ENCODE data around the gene DOK6. TPM values are rescaled to one million over a fixed set of nuclear protein-coding genes. Genes with fewer than 3 reads are reported as not detected.

Gene DOK6
- total RNA-seq, 1 experiment from 2014 or later, result not detected

DNA sequence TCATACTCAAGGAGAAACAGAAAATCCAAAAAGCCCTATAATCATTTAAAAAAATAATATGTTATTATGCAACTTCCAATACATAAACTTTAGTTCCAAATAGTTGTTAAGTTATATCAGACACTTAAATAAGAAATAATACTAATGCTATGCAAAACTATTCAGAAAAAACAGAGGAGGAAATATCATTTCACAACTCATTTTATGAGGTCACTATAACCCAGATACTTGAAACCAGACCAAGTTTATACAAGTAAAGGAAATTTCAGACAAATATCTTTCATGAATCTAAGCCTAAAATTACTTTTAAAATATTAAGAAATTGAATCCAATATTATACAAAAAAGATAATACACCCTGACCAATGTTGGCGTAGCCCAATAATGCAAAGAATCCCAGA is 286.2 kb downstream of the DOK6 start:
- DNase-seq (ENCODE audit: low read depth), result no peak

DNA sequence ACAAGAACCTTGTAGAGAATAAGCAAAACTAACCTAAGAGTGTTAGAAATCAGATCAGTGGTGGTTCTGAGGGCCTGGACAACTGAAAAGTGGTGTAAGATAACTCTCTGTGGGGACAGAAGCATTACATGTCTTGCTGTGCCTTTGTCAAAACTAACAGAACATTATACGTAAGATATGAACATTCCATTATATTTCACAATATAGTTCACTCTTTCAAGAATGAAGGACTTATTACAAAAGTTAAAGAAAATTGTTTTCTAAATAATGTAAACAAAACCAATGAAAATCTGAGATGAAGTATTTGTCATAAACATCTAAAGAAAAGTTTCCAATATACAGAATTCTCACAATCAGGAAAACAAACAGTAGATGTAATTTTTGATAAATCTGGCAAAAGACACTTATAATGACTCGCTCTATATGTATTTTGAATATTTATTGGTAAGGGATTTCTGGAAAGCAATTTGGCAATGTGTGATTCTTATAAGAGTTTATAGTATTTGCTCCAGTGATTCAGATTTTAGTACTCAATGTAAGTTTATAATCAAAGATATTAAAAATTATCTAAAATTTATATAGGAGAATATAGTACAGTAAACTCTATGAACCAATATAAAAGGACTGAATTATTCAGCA is 288.6 kb downstream of the DOK6 start:
- no peak for DNase-seq (ENCODE audit: low read depth)

DNA sequence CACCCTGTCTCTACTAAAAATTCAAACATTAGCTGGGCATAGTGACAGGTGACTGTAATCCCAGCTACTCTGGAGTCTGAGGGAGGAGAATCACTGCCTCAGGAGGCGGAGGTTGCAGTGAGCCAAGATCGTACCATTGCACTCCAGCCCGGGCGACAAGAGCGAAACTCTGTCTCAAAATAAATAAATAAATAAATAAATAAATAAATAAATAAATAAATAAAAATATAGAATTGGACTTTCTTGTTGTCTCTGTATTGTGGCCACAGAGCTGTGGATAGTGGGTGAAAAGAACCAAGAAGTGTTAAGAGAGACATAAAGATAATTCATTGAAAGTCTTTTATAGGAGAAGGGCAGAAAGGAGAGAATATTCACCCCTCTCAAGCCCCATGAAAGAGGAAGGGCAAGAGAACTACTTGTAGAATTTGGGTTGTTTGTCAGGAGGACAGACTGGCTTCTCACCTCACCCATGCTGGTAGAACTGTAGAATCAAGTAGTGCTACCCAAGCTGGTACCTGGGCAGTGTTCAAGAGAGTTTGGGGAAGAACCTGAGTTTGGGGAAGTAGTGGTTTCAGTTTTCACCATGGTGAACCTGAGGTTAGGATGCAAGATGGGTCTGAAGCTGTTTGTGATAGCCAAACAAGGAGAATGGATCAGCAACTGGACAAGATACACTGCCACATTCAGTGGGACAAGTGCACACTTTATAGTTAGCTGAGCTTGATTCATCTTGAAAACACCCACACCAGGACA is 290.5 kb downstream of the DOK6 start:
- no peak for DNase-seq (ENCODE audit: low read depth)

DNA sequence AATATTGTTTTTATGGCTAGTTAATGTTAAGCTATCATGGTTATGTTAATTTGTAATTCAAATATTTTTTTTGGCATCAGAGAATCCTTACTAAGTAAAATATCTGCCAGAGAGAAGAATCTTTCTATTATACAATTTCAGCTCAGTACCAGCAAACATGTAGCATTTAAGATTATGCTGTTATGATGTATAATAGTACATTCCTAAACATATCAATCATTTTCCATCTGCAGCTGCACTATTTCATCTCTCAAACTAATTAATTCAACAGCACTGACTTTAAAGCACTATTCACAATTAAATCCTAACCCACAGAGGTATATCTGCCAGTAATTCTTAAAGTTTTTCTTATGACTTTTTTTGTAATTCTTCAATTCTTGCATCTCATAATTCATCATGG is 296.4 kb downstream of the DOK6 start:
- DNase-seq (ENCODE audit: low read depth), result no peak

DNA sequence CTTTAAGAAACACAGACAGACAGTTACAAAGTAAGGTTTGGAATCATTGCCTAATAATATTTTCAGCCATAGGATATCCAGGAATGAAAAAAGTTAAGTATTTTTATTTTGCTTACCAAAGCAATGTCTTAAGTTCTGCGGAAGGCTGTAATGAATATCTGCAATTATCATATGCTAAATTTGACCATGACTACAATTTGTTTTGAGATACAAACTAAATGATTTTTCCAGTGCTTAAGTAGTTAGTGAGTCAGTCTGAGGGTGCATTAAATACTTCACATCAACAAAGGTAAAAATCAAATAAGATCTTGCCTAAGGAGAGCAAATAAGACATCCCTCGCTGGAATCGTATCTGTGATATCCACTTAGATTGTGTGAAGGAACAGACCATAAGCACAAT is 297.0 kb downstream of the DOK6 start:
- no peak for DNase-seq (ENCODE audit: low read depth)

DNA sequence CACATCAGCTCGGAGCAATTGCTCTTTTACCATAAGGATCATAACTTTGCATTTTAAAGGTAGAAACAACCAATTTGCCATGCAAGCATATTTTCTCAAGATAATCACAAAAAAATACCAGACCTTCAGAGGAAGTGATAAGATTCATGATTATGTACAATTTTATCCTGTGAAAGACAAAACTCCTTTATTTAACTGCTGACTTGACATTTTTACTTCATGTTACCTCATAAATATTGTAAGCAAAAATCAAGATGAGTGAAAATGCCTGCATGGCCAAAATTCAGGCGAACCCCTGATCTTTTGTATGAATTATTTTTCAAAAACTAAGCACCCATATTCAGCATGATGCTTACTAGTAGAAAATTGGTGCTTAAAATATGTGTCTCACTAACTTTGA is 300.6 kb downstream of the DOK6 start:
- no peak for DNase-seq (ENCODE audit: low read depth)

DNA sequence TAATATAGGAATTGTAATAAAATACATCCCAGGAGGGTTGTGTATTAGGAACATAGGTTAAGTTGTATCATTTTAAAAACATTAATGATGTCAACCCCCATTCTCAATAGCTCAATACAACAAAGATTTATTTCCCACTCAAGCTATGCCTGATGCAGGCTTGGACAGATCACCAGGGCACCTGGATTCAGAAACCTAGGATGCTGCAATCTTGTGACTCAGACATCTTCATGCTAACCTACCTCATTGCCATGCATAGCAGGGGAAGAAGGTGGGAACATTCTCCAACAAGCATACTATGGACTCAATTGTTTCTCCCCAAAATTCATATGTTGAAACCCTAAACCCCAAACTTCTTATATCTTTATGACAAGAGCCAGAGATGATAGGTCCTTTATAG is 302.8 kb downstream of the DOK6 start:
- DNase-seq (ENCODE audit: low read depth), result no peak

DNA sequence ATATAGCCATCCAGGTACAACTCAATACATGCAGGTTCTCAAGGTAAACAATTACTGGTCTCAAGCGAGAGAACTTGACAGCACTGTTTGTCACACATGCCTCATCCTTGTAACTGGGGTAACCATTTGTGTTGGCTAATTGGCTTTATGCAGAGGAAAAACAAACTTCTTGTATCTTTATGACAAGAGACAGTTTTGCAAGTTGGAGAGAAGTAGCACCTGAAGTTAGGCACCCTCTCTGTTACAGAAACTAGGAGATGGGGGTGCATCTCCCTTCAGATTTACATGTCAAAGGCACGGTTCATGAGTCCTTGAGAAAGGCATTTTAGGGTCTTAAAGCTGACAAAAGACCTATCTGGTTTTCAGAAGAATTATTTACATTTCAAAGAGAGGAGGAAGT is 305.3 kb downstream of the DOK6 start:
- DNase-seq (ENCODE audit: low read depth), result no peak

DNA sequence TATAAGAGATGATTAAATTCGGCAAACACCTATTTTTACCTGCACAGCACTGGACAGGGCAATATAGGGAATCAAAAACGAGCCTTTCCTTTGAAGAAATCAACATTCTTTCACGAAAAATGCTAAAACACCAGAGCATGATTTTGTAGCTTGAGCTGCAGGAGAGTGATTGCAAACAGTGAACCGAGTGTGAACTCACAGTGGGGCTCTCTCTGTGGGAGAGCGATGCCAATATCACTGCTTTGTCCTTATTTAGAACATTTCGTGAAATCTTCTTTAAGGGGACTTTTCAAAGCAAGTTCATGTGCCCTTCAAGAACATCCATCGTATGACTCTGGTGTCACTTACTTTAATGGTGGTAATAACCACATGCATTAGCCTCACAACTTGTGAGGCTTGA is 308.2 kb downstream of the DOK6 start:
- no peak for DNase-seq (ENCODE audit: low read depth)

DNA sequence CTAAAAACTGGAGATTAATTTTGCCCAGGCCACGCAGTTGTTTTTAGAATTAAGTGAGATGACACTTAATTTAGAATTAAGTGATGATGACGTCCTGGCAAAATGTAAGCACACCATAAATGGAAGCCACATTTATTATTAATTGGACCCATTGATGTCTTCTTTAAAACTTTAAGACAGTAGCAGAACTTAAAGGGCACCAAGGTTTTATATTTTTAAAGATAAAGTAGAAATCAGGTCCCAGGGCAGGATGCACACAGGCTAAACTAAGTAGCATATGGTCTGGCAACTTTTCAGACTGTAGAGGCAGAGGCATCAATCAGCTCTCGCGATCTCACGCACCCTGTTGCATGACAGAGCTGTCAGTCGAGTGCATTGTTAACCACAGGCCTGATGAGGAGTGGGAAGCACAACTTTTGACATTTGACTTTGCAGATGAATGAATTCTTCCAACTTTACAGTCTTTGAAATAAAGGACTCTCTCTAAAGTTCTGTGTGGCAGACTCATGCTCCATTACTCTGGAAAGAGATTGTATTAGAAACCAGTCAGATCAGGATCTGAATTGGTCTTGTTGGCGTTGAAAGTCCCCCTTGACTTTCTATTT is 314.6 kb downstream of the DOK6 start:
- no peak for DNase-seq (ENCODE audit: low read depth)

DNA sequence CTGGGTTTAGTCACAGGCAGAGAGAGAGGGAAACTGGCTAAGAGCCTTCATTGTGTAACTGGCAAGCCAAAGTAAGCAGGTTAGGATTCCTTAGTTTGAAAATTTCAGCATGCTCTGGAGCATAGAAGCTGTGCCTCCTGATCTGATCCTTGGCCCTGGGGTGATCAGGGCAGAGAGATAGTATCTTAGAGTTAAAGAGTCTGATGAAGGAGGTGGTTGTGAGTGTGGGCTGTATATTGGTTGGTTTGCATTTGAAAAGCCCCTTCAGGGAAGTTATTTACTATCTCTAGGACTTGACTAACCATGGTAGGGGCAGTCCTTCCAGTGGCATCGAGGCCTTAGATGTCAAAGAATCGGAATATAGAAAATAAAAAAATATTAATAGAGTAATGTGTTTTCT is 316.9 kb downstream of the DOK6 start:
- DNase-seq (ENCODE audit: low read depth), result no peak

DNA sequence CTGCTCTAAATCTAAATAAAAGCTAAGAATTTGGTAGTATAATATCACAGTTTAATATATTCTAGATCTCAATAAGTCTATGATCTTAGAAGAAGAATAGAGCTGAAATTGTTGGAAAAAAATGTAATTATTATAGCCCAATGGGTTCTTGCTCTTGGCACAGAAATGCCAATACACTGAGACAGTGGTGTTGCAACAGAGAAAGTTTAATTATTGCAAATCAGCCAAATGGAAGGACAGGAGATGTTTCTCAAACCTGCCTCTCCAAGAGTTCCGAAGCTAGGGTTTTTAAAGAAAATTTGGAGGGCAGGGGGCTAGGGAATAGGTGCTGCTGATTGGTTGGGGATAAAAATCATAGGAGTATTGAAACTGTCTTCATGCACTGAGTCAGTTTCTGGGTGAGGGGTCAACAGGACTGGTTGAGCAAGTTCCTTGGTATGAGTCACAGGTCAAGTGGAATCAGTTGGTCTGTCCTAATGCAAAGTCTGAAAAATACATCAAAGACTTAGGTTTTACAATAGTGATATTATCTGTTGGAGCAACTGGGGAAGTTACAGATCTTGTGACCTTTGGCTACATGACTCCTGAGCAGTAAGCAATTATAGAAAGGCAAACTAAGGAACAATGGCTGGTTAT is 318.3 kb downstream of the DOK6 start:
- no peak for DNase-seq (ENCODE audit: low read depth)

DNA sequence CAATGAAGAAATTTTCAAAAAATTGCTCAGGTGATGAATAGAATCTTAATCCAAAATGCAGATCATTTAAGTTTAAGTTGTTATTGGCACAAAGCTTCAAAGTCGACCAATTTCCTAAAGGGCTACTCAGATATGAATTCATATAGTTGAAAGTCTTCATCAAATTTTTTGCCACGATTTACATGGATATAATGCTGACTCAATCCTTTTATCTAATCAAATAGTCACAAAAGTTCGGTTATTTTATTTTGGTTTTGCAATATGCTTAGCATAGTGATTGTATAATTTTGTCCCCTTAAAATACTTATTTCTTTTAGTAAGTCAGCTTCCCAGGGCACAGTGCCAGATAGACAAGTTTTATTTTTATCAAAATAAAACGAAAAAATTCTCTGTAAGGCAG is 319.7 kb downstream of the DOK6 start:
- DNase-seq (ENCODE audit: low read depth), result no peak

DNA sequence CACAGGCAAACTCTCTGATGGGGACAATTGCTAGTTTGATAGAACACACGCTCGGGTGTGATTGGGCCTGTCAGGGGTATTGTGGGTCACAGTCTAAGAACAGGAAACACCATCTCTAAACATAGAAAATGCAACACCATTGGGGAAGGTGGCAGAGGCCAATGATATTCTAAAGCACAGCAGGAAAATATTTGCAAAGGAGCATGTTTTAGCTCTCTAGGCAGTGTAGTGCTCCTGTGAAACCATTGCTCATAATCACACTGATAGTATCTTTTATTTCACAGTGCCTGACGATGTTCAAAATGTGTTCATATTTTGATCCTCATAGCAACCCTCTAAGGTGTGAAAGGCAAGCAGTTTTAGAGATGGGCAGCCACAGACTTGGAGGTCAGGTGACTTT is 322.7 kb downstream of the DOK6 start:
- no peak for DNase-seq (ENCODE audit: low read depth)

DNA sequence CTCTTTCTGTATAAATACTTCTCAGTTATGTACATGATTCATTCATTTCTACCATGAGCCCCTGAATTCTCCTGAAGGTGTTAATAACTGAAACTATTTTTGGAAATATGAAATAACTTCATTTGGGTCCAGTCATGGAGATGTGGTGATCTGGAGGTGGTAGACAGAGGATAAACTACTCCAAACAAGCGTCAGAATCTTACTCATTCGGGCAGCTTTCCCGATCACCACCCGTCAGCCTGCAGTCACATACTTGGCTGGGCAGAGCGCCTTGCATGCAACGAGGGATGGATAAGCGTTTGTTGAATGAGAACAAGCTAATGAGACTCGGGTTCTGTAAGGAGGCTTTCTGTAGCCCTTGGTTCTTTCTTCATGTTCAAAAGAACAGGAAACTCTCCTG is 324.3 kb downstream of the DOK6 start:
- DNase-seq (ENCODE audit: low read depth), result no peak

DNA sequence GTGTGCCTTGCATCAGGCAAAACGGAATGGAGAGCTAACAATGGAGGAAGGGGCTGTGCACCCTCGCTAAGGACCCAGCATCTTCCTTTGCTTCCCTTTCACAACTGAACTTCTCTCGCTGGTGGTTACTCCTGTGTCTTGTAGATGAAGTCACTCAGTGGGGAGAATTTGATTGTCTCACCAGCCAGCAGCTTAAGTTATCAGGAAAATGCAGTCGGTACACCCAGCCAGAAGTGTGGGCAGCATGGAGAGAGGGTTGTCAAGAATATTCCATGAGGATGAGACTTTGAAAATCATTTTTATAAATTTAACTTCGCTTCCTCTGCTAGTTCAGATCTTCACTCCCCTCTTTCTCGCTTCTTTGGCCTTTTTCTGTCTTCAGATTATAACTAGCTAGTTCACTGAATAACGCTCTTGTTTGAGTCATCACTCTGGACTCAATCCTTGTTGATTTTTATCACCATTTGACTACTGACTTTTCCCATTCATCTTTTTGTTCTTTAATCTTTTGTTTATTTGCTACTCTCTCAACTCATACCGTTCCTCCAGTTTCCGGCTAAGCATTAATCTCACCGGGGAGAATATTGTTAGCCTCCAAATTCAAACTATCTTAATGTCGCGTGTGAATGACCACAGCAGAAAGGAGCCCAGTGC is 325.3 kb downstream of the DOK6 start:
- DNase-seq (ENCODE audit: low read depth), result no peak

DNA sequence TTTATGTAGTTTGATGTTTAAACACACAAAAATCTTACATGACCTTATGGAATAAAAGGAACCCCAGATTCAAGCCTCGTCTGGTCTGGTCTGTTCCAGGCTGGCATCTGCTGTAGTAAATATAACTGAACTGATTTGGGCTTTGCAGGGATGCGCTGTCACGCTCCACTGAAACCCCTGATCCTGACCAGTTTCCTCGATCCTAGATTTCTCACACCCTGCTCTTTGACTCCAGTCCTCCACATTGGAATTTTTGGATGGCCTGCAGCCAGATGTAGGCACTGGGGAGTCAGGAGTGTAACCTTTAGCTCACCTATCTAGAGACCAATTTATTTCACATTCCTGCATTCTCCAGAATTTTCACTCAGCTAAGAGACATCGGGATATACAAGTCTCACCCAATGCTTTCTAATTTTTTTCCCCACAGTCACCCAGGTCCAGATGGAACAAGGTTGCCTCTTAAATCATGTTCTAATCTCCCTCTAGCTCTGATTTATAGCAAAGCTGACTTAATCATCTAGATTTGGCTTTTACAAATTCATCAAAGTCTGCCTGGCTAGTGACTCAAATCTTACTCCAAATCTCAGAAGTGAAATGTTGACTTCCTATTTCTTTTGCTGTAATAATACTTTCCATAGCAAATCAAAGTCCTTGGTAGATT is 327.4 kb downstream of the DOK6 start:
- DNase-seq (ENCODE audit: low read depth), result no peak

DNA sequence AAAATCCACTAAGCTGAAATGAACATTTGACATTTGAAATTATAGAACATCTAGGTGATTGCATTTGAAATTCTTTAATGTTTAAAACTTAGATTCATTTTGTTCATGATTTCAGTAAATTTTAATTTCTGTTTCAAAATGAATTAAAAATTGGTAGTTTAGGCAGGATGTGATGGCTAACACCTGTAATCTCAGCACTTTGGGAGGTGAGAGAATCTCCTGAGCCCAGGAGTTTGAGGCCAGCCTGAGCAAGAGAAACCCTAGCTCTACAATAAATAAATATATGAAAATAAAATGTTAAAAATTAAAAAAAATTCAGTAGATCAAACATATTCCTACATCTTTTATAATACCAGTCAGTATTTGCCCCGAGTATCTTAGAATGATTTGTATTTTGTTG is 330.0 kb downstream of the DOK6 start:
- no peak for DNase-seq (ENCODE audit: low read depth)

DNA sequence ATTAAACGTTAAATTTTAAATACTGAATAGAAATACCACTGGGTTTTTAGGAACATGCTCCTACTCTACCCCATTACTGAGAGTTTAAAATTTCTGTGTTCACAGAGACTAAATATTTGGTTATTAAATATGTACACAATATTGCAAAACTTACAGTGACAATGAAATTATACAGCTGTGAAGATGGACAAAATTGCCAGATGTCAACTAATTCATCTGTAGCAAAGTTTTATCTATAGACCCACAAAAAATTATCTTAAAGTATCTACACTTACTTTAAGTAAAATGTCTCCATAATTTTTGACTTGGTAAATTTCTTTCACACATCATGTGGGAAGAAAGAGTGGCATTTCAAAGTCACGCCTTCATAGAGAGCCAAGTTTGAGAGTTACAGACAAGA is 333.8 kb downstream of the DOK6 start:
- DNase-seq (ENCODE audit: low read depth), result no peak

DNA sequence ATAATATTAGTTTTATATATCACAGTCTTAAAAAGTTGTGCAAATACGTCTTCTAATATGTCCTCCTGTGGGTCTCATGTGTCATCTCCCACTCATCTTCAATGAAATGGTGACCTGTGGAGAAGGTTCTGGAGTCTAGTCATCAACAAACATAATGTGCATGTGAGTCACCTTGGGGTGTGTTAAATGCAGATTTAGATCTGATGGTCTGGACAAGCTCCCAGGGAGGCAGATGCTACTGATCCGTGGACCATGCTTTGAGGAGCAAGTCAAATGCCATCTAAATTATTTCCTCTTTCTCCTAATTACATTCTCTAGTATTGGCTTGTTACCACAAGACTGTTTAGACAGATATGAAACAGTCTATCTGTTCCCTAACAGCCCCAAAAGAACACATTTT is 336.0 kb downstream of the DOK6 start:
- DNase-seq (ENCODE audit: low read depth), result no peak

DNA sequence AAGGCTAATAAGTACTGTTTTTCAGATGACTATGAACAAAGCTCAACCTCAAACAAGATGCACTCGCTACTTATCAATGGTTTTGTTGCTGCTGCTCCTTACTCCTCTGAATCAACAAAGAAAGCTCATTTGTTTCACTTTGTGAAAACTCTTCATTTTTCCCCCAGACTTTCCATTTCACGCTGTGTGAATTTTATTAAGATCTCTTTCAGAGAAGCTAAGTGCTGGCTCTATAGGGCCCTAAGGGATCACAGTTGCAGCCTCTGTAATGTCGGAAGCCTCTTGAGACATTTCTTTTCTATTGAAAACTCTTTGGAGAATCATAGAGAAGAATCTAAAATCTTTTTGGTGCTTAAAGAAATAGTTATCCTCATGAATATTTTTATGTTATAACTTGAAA is 337.2 kb downstream of the DOK6 start:
- DNase-seq (ENCODE audit: low read depth), result no peak

DNA sequence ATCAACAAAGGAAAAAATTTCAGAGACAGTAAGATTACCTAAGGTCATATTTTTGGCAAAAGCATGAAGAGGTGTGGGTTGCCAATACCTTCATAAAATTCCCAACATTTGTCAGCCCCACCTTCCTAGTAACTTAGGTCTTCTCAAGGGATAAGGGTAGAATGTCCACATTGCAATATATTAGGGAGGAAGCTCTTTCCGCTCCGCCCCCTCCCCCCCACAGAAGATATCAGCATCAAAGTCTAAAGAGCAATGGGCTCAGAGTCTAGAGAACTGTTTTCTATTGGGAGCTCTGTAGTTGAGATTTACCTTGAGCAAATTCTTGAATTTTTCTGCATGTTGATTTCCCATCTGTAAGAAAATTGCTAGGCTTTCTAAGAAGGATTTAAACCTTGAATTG is 346.7 kb downstream of the DOK6 start:
- DNase-seq (ENCODE audit: low read depth), result no peak
